Measurements from ENCODE around the gene EIF4H.

EIF4H gene

GRCh38 chr7:74233655-74234285 is 59.6 kb downstream of the EIF4H start:
- H3K4me3 ChIP-seq (ENCODE audit: low read depth, low read length) = no peak overlapping the region
- no peak for DNase-seq (ENCODE audit: low read depth)
- no peak for TF ChIP-seq CTCF (IDR thresholded peaks at IDR 0.05; ENCODE audit: low read depth, low read length, missing control alignments)

GRCh38 chr7:74235518-74236268 is 61.5 kb downstream of the EIF4H start:
- no peak overlapping the region for H3K4me3 ChIP-seq (ENCODE audit: low read depth, low read length)
- no peak for DNase-seq (ENCODE audit: low read depth)
- TF ChIP-seq CTCF (IDR thresholded peaks at IDR 0.05; ENCODE audit: low read depth, low read length, missing control alignments) = no peak

- H3K4me3 ChIP-seq (ENCODE audit: low read depth, low read length) = no peak overlapping the region
- DNase-seq (ENCODE audit: low read depth) = no peak
- TF ChIP-seq CTCF (IDR thresholded peaks at IDR 0.05; ENCODE audit: low read depth, low read length, missing control alignments) = no peak
These were observed 62.1 kb downstream of the EIF4H start for GRCh38 chr7:74236284-74236683.

GRCh38 chr7:74240482-74240881 is 66.3 kb downstream of the EIF4H start:
- no peak for DNase-seq (ENCODE audit: low read depth)
- no peak overlapping the region for H3K4me3 ChIP-seq (ENCODE audit: low read depth, low read length)
- no peak for TF ChIP-seq CTCF (IDR thresholded peaks at IDR 0.05; ENCODE audit: low read depth, low read length, missing control alignments)

- TF ChIP-seq CTCF (IDR thresholded peaks at IDR 0.05; ENCODE audit: low read depth, low read length, missing control alignments) = no peak
- no peak for DNase-seq (ENCODE audit: low read depth)
- no peak overlapping the region for H3K4me3 ChIP-seq (ENCODE audit: low read depth, low read length)
These were observed 67.9 kb downstream of the EIF4H start for GRCh38 chr7:74242122-74242443.

GRCh38 chr7:74246497-74246896 is 72.3 kb downstream of the EIF4H start:
- no peak for DNase-seq (ENCODE audit: low read depth)
- TF ChIP-seq CTCF (IDR thresholded peaks at IDR 0.05; ENCODE audit: low read depth, low read length, missing control alignments) = no peak
- no peak overlapping the region for H3K4me3 ChIP-seq (ENCODE audit: low read depth, low read length)
